DOHH2 (cell line): ENCODE measurements around the gene POP4.

ENCODE experiments used
- EZH2phosphoT487 ChIP-seq: fragments of 200-600 bp; sonication (generic); IDR thresholded peaks from 2 replicates; pipeline ENCODE4 v1.6.1; 2017; ENCODE audit warnings: borderline replicate concordance, mild to moderate bottlenecking, antibody characterized with exemption, low read length, moderate library complexity, mixed read lengths
- TF ChIP-seq, protein P1 (sequence below): fragments of 200-600 bp; sonication (generic); IDR thresholded peaks from one replicate; pipeline ENCODE4 v1.5.1; 2014; ENCODE audit warnings: antibody characterized with exemption, mild to moderate bottlenecking, low read depth, low read length; ENCODE audit not compliant: poor library complexity, severe bottlenecking

DNA sequence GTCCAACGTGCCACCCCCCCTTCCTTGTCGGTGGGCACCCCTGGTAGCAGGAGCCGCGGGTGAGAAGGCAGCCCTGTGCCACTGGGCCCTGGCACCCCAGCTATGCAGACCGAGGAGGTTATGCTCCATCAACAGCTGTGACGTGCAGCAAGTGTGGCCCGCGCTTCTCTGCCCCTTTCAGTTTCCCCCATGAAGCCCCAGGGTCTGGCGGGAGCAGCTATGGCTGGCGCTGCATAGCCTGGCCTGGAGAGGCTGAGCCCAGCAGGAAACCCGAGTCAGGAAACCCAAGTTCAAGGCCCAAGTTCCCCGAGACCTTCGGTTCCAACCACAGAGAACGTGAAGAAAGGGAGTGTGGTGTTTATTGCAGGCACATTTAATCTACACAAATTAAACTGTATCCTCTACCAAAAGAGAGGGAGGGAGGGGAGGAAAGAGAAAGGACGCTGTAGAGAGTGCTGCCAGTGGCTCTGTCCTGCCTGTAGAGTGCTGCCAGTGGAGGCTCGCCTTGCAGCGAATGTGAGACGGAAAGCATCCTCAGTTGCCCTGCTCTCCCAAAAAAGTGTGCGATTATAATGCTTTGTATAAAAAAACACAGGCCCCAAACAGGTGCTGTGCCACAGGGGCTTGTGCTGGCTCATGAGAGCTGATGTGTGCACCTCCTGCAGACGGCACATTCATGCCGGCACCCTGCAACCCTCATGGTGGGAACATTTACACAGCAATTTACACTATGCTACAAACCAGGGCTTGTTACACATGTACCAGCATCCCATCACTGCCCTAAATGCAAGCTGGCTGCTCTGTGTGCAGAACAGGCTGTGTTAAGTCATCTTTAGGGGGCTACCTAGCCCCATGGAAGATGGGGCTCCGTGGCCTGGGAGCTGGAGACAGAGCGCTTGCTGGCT is 16.3 kb downstream of the POP4 start:
- TF ChIP-seq, protein P1, sequence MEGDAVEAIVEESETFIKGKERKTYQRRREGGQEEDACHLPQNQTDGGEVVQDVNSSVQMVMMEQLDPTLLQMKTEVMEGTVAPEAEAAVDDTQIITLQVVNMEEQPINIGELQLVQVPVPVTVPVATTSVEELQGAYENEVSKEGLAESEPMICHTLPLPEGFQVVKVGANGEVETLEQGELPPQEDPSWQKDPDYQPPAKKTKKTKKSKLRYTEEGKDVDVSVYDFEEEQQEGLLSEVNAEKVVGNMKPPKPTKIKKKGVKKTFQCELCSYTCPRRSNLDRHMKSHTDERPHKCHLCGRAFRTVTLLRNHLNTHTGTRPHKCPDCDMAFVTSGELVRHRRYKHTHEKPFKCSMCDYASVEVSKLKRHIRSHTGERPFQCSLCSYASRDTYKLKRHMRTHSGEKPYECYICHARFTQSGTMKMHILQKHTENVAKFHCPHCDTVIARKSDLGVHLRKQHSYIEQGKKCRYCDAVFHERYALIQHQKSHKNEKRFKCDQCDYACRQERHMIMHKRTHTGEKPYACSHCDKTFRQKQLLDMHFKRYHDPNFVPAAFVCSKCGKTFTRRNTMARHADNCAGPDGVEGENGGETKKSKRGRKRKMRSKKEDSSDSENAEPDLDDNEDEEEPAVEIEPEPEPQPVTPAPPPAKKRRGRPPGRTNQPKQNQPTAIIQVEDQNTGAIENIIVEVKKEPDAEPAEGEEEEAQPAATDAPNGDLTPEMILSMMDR = no peak
- no peak for TF ChIP-seq EZH2phosphoT487
